Endometrium (tissue), 2 donors: ENCODE data around the gene FEN1.
A peak's percentile ranks its signal among the peaks of the same experiment; 100 is the strongest.

Source experiments
- FAIRE-seq: peaks from 2 replicates; lab custom pipeline; 2012; peaks lifted over from hg19 to GRCh38; lab: Jason Lieb, UNC
- donor health status: control.
- donor health status: control.

Gene FEN1

GRCh38 chr11:61820174-61820573 lies 27.5 kb downstream of the FEN1 start:
- no peak for FAIRE-seq

GRCh38 chr11:61826930-61827570 lies 34.3 kb downstream of the FEN1 start:
- no peak for FAIRE-seq

- no peak for FAIRE-seq
These were observed 35.1 kb downstream of the FEN1 start, which contains the start of gene FADS2 for GRCh38 chr11:61827571-61828378. TSS of gene FADS2 (plus strand) at chr11:61828300. CDS start at chr11:61828391, 91 bp downstream.

- FAIRE-seq, result no peak
These were observed 35.6 kb downstream of the FEN1 start for GRCh38 chr11:61828379-61828628.

GRCh38 chr11:61828629-61829407 lies 36.1 kb downstream of the FEN1 start:
- FAIRE-seq, result no peak

GRCh38 chr11:61829806-61830205 lies 37.1 kb downstream of the FEN1 start:
- FAIRE-seq, result no peak

GRCh38 chr11:61830237-61831105 lies 37.8 kb downstream of the FEN1 start:
- peak; percentile 39 for FAIRE-seq

- FAIRE-seq, result no peak
These were observed 39.5 kb downstream of the FEN1 start for GRCh38 chr11:61832207-61832606.

- FAIRE-seq, result no peak
These were observed 40.0 kb downstream of the FEN1 start for GRCh38 chr11:61832754-61833153.

GRCh38 chr11:61833471-61833870 lies 40.8 kb downstream of the FEN1 start:
- FAIRE-seq, result no peak

- FAIRE-seq, result no peak
These were observed 41.2 kb downstream of the FEN1 start for GRCh38 chr11:61833926-61834277.

GRCh38 chr11:61834278-61835048 lies 41.8 kb downstream of the FEN1 start:
- no peak for FAIRE-seq

GRCh38 chr11:61836193-61836592 lies 43.5 kb downstream of the FEN1 start:
- no peak for FAIRE-seq

GRCh38 chr11:61837411-61838005 lies 44.8 kb downstream of the FEN1 start:
- FAIRE-seq, result no peak

GRCh38 chr11:61838501-61838900 lies 45.8 kb downstream of the FEN1 start:
- no peak for FAIRE-seq

- no peak for FAIRE-seq
These were observed 46.2 kb downstream of the FEN1 start for GRCh38 chr11:61838921-61839320.

- FAIRE-seq, result no peak
These were observed 47.0 kb downstream of the FEN1 start for GRCh38 chr11:61839742-61840141.

GRCh38 chr11:61840371-61840770 lies 47.7 kb downstream of the FEN1 start:
- FAIRE-seq, result no peak

GRCh38 chr11:61841636-61842527 lies 49.2 kb downstream of the FEN1 start:
- no peak for FAIRE-seq

- no peak for FAIRE-seq
These were observed 49.8 kb downstream of the FEN1 start for GRCh38 chr11:61842528-61842820.
